C1 segment of cervical spinal cord (tissue), 14 donors: ENCODE data around the gene CLCN7.
"Not testable (repeated sequence)": the region's sequence is repeated elsewhere in the genome, so short reads cannot be mapped to it uniquely, and the experiment has no call there.

Experiments used
- DNase-seq, 14 donors: peaks; one replicate each; lab custom pipeline; 2025; lab: John Stamatoyannopoulos, UW

CLCN7 gene

GRCh38 chr16:1445518-1446203, 29.2 kb downstream of the CLCN7 start:
- DNase-seq, result no peak

GRCh38 chr16:1444730-1445517, 29.9 kb downstream of the CLCN7 start:
- DNase-seq, result no peak

GRCh38 chr16:1443980-1444729, 30.7 kb downstream of the CLCN7 start, which contains the start of gene CCDC154:
CCDC154 (minus strand) TSS chr16:1444556; CDS start chr16:1444322, 234 bp downstream.
- DNase-seq, result no peak

GRCh38 chr16:1443403-1443973, 31.3 kb downstream of the CLCN7 start:
- no peak for DNase-seq

- DNase-seq, result no peak
These were observed 32.1 kb downstream of the CLCN7 start for GRCh38 chr16:1442697-1443096.

DNA sequence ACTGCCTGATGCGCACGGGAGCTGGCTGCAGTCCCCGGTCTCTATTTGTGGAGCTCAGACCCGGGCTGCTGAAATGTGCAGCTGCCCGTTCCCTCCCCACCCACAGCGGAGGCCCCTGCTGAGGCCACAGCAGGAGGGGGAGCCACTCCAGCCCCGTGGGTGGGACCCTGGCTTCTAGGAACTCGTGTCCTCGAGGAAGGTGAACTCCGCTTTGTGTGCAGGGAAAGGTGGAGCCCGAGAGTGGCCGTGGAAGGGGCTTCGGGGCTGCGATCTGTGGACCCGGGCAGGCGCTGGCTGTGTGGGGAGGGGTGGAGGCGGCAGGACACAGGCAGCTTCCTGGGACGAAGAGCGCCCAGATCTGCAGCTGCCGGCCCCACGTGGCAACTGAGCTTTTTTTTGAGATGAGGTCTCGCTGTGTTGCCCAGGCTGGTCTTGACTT, 33.4 kb downstream of the CLCN7 start:
- DNase-seq, result no peak

DNA sequence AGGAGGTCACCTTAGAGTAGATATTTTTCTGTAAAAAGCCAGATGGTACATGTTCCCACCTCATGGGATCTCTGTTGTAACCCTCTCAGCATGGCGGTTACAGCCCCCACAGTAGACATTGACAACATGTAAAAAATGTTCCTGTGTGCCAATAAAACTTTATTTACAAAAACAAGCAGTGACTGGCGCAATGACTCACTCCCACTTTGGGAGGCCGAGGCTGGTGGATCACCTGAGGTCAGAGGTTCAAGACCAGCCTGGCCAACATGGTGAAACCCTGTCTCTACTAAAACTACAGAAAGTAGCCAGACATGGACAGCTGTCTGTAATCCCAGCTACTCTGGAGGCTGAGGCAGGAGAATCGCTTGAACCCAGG, 35.1 kb downstream of the CLCN7 start:
- not testable (repeated sequence) for DNase-seq

GRCh38 chr16:1439058-1439698, 35.6 kb downstream of the CLCN7 start:
- DNase-seq, result no peak

DNA sequence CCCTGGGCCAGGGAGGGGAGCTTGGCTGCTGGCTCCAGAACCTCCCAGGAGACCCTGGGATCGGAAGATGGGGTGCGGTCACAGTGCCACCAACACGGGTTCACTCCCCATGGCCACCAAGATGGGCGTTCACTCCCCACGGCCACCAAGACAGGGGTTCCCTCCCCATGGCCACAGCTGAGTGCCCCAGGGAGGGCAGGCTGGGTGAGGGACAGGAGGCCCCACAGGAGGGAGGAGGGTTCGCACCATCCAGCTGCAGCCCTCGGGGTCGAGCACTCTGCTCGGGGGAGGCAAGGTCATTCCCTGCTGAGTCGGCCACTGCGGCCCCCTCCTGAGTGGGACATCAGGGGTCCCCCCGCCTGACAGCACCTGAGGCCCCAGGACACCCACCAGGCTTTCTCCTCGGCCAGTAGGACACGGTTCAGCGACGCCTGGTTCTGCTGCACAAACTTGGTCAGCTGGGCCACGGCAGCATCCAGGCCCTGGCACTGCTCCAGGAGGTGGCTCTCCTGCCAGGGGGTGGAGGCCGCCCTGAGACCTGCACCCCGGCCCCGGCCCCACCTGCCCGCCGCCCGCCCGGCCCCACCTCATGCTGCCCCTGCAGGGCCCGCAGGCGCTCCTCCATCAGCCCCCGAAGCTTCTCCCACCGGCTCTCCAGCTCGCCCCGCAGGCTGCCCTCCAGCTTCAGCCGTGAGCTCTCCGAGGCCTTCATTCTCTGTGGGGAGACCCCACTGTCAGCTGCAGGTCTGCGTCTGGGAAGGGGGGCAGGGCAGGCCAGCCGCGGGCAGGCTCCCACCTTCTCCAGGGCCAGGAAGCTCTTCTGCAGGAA, 36.4 kb downstream of the CLCN7 start:
- DNase-seq, result no peak

DNA sequence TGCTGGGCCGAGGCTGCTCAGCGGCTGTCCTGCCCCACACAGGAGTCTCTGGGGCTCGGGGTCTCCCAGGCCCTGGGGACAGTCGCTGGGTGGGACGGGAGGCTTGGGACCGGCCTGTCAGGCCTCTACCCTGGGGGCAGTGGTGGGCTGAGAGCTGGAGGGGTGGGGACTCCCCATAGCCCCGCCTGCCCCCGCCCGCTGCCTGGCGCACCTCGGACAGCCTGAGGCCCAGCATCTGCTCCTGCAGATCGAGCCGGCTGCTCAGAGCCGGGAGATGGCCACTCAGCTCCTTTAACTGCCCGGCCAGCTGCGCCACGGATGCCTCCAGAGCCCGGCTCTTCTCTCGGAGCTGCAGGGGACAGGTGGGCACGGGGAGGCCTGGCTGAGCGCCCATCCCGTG, 37.2 kb downstream of the CLCN7 start:
- no peak for DNase-seq

DNA sequence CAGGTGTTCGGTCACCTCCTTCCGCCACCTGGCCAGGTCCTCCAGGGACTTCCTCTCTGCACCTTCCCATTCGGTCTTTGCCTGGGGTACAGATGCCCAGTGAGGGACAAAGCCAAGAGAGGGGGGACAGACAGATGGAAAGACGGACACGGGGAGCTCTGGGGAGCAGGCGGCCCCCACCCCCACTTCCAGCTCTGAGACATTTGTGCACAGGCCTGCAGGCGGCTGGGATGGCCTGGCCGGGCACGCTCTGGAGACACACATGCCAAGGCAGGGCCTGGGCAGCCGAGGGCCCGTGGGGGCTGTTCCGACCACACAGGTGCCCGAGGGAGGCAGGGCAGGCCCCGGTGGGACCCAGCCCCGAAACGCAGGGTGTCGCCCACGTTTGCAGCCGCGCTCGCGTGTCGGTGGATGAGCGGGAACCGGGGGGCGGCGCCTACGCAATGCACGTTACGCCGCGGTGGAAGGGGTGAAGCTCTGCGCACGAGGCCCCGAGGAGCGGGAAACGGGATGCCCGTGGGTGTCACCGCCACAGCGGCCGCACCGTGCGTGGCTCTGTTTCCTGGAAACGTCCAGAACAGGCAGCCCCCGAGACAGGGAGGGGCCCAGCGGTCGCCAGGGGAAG, 38.0 kb downstream of the CLCN7 start:
- no peak for DNase-seq

DNA sequence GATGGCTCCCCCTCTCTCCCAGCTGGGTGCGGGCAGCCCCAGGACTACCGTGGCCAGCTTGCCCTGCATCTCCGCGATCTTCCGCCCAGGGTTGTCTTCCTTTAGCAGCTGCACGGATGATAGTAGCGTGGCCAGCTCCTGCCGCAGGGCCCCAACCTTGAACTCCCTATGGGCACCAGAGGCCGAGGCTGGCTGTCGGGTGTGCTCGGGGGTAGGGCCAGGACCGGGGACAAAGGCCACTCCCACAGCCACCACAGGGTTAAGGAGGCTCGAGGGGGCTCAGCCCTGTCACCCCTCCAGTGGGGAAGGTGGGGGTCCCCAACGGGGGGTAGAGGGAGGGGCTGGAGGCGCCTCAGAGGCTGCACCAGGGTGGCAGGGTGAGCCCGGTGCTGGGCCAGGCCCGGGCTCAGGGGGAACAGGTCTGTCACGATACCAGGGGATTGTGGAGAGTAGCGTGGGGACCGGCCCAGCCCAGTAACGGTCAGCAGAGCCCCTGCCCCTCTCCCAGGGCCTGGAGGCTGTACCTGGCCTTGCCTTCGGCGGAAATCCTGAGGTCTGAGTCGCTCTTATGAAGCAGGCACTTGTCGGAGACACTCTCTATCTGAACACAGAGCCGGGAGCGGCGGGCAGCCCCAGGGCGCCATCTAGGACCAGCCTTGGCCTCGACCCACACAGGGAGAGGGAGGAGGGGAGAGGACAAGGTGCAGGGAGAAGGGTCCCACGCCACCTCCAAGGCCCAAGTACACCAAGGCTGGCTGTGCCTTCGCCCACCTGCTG, 38.7 kb downstream of the CLCN7 start:
- DNase-seq, result no peak

DNA sequence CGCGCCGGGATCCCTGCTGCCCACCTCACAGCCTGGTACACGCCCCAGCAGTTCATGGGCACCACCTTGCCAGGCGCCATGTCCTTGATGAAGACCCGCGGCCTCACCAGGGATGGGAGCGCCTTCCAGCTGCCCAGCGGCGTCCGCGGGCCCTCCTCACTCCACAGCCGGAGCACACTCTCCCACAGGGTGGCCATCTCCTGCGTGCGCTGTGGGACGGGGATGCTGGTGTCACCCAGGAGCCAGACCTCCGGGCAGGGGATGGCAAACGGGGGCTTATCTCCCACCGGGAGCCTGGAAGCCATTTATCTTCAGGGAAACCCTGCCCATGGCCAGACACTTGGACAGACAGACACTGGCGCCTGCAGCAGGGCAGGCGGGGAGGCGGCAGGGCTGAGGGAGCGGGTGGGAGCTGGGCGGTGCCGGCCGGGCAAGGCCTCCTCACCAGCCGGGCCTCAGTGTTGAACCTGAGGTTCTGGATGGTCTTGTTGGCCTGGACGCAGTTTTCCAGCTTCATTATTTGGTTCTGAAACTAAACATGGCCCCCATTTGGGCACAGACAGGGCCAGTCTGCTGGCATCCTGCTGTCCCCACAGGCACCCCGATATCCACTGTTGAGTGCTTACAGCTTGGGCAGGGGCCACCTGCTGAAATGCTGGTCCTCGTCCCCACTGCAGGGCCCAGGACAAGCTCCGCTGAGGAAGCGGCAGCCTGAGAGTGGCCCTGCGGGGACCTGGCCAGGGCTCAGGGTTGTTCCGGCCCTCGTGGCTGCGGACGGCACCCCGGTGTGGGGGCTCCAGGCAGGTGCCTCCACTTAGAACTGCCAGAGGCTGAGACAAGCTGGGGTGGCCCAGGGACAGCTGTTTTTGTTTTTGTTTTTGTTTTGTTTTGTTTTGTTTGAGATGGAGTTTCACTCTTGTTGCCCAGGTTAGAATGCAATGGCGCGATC, 39.9 kb downstream of the CLCN7 start:
- no peak for DNase-seq

- no peak for DNase-seq
These were observed 41.1 kb downstream of the CLCN7 start for GRCh38 chr16:1433756-1434155.

DNA sequence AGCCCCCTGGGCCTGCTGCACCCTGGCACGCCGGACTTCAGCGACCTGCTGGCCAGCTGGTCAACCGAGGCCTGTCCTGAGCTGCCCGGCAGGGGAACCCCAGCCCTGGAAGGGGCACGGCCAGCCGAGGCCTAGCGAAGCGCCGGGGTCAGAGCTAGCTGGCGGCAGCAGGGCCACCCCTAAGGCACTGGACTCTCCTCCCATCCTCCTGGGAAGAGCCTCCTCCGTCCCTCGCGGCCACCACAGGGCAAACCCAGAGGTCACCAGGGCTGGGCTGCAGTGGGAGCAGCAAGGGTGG, 41.6 kb downstream of the CLCN7 start:
- no peak for DNase-seq

DNA sequence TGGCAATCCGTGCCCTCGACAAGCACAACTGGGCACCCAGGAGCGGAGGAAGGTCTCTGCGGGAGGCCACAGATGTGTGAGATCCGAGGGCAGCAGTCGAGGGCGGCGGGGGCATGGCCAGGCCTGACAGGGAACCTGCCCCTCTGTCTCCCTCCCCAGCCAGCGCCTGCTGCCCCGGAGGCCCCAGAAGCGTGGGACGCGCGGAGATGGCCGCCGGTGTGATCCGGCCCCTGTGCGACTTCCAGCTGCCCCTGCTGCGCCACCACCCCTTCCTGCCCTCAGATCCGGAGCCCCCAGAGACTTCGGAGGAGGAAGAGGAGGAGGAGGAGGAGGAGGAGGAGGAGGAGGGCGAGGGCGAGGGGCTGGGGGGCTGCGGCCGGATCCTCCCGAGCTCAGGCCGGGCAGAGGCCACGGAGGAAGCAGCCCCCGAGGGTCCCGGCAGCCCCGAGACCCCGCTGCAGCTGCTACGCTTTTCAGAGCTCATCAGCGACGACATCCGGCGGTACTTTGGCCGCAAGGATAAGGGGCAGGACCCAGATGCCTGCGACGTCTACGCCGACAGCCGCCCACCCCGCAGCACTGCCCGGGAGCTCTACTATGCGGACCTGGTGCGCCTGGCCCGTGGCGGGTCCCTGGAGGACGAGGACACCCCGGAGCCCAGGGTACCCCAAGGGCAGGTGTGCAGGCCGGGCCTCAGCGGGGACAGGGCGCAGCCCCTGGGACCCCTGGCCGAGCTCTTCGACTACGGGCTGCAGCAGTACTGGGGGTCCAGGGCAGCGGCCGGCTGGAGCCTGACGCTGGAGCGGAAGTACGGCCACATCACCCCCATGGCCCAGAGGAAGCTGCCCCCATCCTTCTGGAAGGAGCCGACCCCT, 42.2 kb downstream of the CLCN7 start:
- no peak for DNase-seq

- DNase-seq, result no peak
These were observed 43.1 kb downstream of the CLCN7 start for GRCh38 chr16:1431497-1432270.
